CD4-positive, alpha-beta T cell treated with Interferon gamma for 1 hour (primary cell): ENCODE results near the gene WDR90.

ENCODE experiments used
- DNase-seq: peaks from one replicate; pipeline ENCODE4 v3.0.0-alpha.2; 2020

WDR90 gene

GRCh38 chr16:626787-627453, 22.2 kb upstream of the WDR90 start:
- DNase-seq: no peak

- DNase-seq: no peak
Observed at GRCh38 chr16:627454-628239, 21.5 kb upstream of the WDR90 start.

- DNase-seq: no peak
Observed at GRCh38 chr16:628321-629061, 20.7 kb upstream of the WDR90 start.

GRCh38 chr16:629185-629832, 19.9 kb upstream of the WDR90 start:
- DNase-seq: no peak

- DNase-seq: no peak
Observed at GRCh38 chr16:629833-630248, 19.3 kb upstream of the WDR90 start.

- no peak for DNase-seq
Observed at GRCh38 chr16:630249-630814, 18.8 kb upstream of the WDR90 start.

GRCh38 chr16:630815-631405, 18.3 kb upstream of the WDR90 start, which contains the start of gene WFIKKN1:
TSS of gene WFIKKN1 (plus strand) at chr16:630985. CDS start at chr16:631254, 269 bp downstream.
- no peak for DNase-seq

- no peak for DNase-seq
Observed at GRCh38 chr16:631808-632358, 17.3 kb upstream of the WDR90 start.

- DNase-seq: no peak
Observed at GRCh38 chr16:632486-633335, 16.5 kb upstream of the WDR90 start.

- no peak for DNase-seq
Observed at GRCh38 chr16:633336-634050, 15.7 kb upstream of the WDR90 start.

GRCh38 chr16:634051-634670, 15.0 kb upstream of the WDR90 start:
- no peak for DNase-seq

- DNase-seq: no peak
Observed at GRCh38 chr16:634996-635395, 14.2 kb upstream of the WDR90 start.

GRCh38 chr16:635573-636205, 13.5 kb upstream of the WDR90 start:
- no peak for DNase-seq

GRCh38 chr16:636206-637080, 12.7 kb upstream of the WDR90 start, which contains the start of gene METTL26:
TSS of gene METTL26 (minus strand) at chr16:636305. CDS start at chr16:636290, 15 bp downstream.
- peak; percentile 94 for DNase-seq

- DNase-seq: peak; percentile 84
Observed at GRCh38 chr16:637081-638018, 11.8 kb upstream of the WDR90 start.

GRCh38 chr16:638034-638543, 11.1 kb upstream of the WDR90 start:
- no peak for DNase-seq

- no peak for DNase-seq
Observed at GRCh38 chr16:638836-639235, 10.3 kb upstream of the WDR90 start.
